AG04449 (cell line): Measurements from ENCODE around the gene R3HDM4.

Experiments used
- CTCF ChIA-PET: fragments of 350-600 bp; formaldehyde crosslinking; extraction: SDS; loops from one replicate; lab custom pipeline; 2021; ENCODE audit warnings: antibody characterized with exemption; lab: Yijun Ruan, JAX
- POLR2A ChIA-PET: fragments of 400-600, 350-600 bp; formaldehyde crosslinking; extraction: SDS; loops from one replicate; lab custom pipeline; 2020; ENCODE audit warnings: antibody characterized with exemption, inconsistent platforms; lab: Yijun Ruan, JAX
- DNase-seq: peaks from one replicate; pipeline ENCODE4 v3.0.0-alpha.2; 2010; ENCODE audit warnings: low read depth, low spot score
- H3K4me3 ChIP-seq: 2 replicates; pipeline ENCODE4 v1.5.1; 2011; ENCODE audit warnings: low read depth, mild to moderate bottlenecking, control low read depth, low read length
- CTCF ChIP-seq: IDR thresholded peaks from one replicate; pipeline ENCODE4 v1.5.1; 2011; ENCODE audit warnings: mild to moderate bottlenecking, moderate library complexity, low read length, control low read depth, inconsistent platforms; ENCODE audit not compliant: insufficient read depth; ENCODE audit errors: missing control alignments

Gene R3HDM4

DNA sequence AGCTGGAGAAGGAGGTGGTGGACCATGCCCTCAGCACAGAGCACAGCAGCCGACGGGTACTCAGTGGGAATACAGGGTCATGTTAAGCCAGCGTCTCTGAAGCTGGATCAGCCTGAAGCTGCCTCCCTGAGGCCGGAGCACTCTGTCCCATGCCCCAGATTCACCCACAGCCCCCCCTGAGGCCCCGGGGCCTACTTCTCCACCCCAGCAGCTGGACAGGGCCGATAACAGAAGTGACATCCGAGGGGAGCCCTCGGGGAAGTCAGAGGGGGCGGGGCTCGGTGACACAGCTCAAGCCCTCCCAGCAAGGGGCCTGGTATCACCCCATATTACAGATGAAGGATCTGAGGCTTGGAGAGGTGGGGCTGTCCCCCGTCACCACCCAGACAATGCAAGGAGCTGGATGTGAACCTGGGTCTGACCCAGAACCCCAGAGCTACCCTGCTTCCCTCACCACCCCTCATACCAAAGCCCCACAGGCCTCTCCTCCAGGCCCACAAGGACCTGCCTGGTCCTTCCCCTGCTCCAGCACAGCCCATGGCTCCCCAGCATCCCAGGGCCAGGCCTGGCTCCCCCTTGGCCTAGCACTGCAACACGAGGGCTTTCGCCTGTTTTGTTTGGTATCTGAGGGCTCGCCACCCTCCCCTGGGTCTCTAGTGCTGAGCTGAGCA lies 5.7 kb downstream of the R3HDM4 start:
- DNase-seq: no peak
- TF ChIP-seq CTCF: no peak
- no peak overlapping the region for H3K4me3 ChIP-seq
- ChIA-PET CTCF (interaction anchor here (1.5 to 2.6 kb wide), 2 partner anchors 15 to 137 kb away, joined by 3 to 8 read pairs; partner anchors contain the start of gene MED16), POLR2A (no interaction called here)

DNA sequence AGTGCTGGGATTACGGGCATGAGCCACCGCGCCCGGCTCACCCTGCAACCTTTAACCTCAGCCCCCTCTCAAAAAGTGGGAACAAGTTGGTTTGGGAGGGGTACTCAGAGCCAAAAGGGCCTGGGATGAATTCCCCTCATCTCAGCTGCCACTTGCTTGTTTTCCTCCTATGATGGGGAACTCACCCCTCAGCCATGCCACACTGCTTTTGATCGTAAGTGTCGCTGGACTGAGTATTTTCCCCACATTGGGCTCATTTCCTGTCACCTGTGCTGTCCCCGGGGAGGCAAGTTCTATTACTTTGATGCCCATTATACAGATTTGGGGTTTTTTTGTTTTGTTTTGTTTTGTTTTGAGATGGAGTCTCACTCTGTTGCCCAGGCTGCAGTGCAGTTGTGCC lies 6.5 kb downstream of the R3HDM4 start:
- POLR2A ChIA-PET: no interaction called here
- CTCF ChIA-PET: interaction anchor here (1.5 to 2.6 kb wide), 3 partner anchors 14 to 136 kb away, joined by 3 to 8 read pairs (median 4); partner anchors contain the start of gene MED16

DNA sequence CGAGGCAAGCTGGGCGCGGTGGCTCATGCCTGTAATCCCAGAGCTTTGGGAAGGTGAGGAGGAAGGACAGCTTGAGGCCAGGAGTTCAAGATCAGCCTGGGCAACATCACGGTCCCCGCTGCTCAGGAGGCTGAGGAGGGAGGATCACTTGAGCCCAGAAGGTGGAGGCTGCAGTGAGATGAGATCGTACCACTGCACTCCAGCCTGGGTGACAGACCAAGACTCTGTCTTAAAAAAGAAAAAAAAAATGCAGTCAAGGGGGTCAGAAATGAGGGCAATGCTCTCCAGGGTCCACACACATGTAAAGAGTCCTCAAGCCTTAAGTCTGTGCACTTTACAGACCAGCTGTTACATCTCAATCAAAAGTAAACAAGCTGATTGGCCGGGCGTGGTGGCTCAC lies 8.5 kb downstream of the R3HDM4 start:
- H3K4me3 ChIP-seq: no peak overlapping the region
- no peak for DNase-seq
- CTCF ChIA-PET: no interaction called here
- POLR2A ChIA-PET: no interaction called here
- TF ChIP-seq CTCF: no peak

More for the DNA sequence above, 6.5 kb downstream of the R3HDM4 start:
- TF ChIP-seq CTCF: no peak
- no peak overlapping the region for H3K4me3 ChIP-seq
- no peak for DNase-seq

- CTCF ChIA-PET: interaction anchor here (0.7 to 1.8 kb wide), 7 partner anchors 15 to 134 kb away, joined by 3 to 5 read pairs (median 3); partner anchors contain the start of gene CFD
- TF ChIP-seq CTCF: no peak
- DNase-seq: no peak
These were observed 9.7 kb downstream of the R3HDM4 start for GRCh38 chr19:903266-903797.

DNA sequence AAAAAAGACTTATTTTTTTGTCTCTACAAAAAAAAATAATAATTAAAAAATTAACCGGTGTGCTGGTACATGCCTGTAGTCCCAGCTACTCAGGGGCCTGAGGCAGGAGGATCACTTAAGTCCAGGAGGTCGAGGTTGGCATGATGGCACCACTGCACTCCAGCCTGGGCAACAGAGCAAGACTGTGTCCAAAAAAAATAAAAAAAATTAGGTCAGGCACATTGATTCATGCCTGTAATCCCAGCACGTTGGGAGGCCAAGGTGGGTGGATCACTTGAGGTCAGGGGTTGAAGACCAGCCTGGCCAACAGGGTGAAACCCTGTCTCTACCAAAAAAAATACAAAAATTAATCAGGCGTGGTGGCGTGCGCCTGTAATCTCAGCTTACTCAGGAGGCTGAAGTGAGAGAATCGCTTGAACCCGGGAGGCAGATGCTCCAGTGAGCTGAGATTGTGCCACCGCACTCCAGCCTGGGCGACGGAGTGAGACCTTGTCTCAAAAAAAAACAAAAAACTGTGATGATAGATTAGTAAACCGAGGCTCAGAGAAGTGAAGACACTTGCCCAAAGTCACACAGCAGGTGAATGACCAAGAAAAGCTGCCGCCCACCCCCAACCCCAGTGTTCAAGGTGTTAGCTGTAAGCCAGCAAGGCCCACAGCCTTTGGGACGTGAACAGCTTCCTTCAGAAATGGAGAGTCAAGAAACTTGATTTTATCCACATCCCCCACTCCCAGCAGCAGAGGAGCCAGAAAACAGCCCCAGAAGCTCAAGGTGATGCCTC lies 10.4 kb downstream of the R3HDM4 start:
- POLR2A ChIA-PET: interaction anchor here (0.6 to 0.9 kb wide), 2 partner anchors 86 to 104 kb away, joined by 3 to 4 read pairs; no protein-coding TSS in a partner anchor
- CTCF ChIA-PET: interaction anchor here (0.6 to 1.8 kb wide), 8 partner anchors 15 to 133 kb away, joined by 3 to 5 read pairs (median 3); partner anchors contain the start of gene CFD
- TF ChIP-seq CTCF: no peak
- H3K4me3 ChIP-seq: no peak overlapping the region
- DNase-seq: no peak

More at GRCh38 chr19:903266-903797, 9.7 kb downstream of the R3HDM4 start:
- POLR2A ChIA-PET: interaction anchor here (0.9 kb wide), 1 partner anchor 85 kb away, joined by 3 read pairs; no protein-coding TSS in a partner anchor
- H3K4me3 ChIP-seq: no peak overlapping the region

GRCh38 chr19:902093-902370 lies 11.0 kb downstream of the R3HDM4 start:
- POLR2A ChIA-PET: interaction anchor here (0.6 kb wide), 1 partner anchor 104 kb away, joined by 4 read pairs; no protein-coding TSS in a partner anchor
- CTCF ChIA-PET: interaction anchor here (0.6 to 1.8 kb wide), 5 partner anchors 21 to 132 kb away, joined by 3 to 5 read pairs (median 3); partner anchors contain the start of gene CFD
- DNase-seq: no peak
- TF ChIP-seq CTCF: no peak
- H3K4me3 ChIP-seq: no peak overlapping the region
